Upper lobe of left lung (tissue), 6 donors: ENCODE data around the gene ENKUR. TPM values are rescaled to one million over a fixed set of nuclear protein-coding genes. Genes with fewer than 3 reads are reported as not detected.

Experiments
- ATAC-seq, 2 donors: fragments of 200-7000 bp; cut with Tn5 transposase; one replicate each; pipeline ENCODE4 v1.9.1; 2022; ENCODE audit warnings: mild to moderate bottlenecking in 2 of 2, moderate library complexity in 2 of 2; ENCODE audit not compliant: low FRiP score in 2 of 2
- DNase-seq, 2 donors: peaks; one replicate each; pipeline ENCODE4 v3.0.0-alpha.2; 2019 to 2020
- H3K27ac ChIP-seq, 4 donors: fragments of 200-600 bp; sonication (generic); one replicate each; pipeline ENCODE4 v1.5.1; 2016 to 2019
- H3K27me3 ChIP-seq, 4 donors: fragments of 200-600 bp; sonication (generic); one replicate each; pipeline ENCODE4 v1.5.1; 2017 to 2019
- H3K36me3 ChIP-seq, 4 donors: fragments of 200-600 bp; sonication (generic); one replicate each; pipeline ENCODE4 v1.5.1; 2016 to 2019
- H3K4me1 ChIP-seq, 4 donors: fragments of 200-600 bp; sonication (generic); one replicate each; pipeline ENCODE4 v1.5.1; 2018 to 2019
- H3K4me3 ChIP-seq, 4 donors: fragments of 200-600 bp; sonication (generic); one replicate each; pipeline ENCODE4 v1.5.1; 2017 to 2019; ENCODE audit warnings: mild to moderate bottlenecking in 2 of 4, moderate library complexity in 1 of 4
- H3K9me3 ChIP-seq, 4 donors: fragments of 200-600 bp; sonication (generic); one replicate each; pipeline ENCODE4 v1.5.1; 2018 to 2019
- CTCF ChIP-seq, 6 experiments: fragments of 450-650 bp in 4 of 6; fragments of 200-600 bp in 2 of 6; sonication (generic) in 2 of 6; IDR thresholded peaks; one replicate each; pipeline ENCODE4 v1.5.1; 2016 to 2019; ENCODE audit warnings: antibody characterized with exemption in 6 of 6
- EP300 ChIP-seq, 4 donors: sonication (generic); formaldehyde crosslinking; IDR thresholded peaks; one replicate each; pipeline ENCODE4 v1.5.1; 2017; ENCODE audit warnings: antibody characterized with exemption in 4 of 4, control low read depth in 2 of 4
- POLR2A ChIP-seq, 4 donors: fragments of 450-650 bp; IDR thresholded peaks; one replicate each; pipeline ENCODE4 v1.5.1; 2016 to 2017; ENCODE audit warnings: antibody characterized with exemption in 4 of 4, mild to moderate bottlenecking in 2 of 4
- POLR2AphosphoS5 ChIP-seq, 2 donors: sonication (generic); formaldehyde crosslinking; IDR thresholded peaks; one replicate each; pipeline ENCODE4 v1.5.1; 2017; ENCODE audit warnings: antibody characterized with exemption in 2 of 2
- WGBS, 2 donors: methylation state at CpG; one replicate each; pipeline ENCODE4 v1.1.5; 2017 to 2018; 5-methylcytosine and 5-hydroxymethylcytosine counted together
- total RNA-seq, 6 donors: library from RNA; depleted of rRNA in 4 of 6; stranded (reverse); fragments of >200 nt in 4 of 6; gene quantifications; one replicate each; pipeline versions ENCODE4 v1.1.0 to v1.2.1, GENCODE V29; 2016 to 2021
- donor health status: DM: no; HTN: no; CAD: no; lungs with moderate emphysema.
- donor health status: DM: no; HTN: yes; CAD: no; lungs with severe emphysema.

ENKUR gene
- total RNA-seq, 6 donors from 2014 or later: 0.31 to 18.1 (median 4.0) TPM

- H3K27ac ChIP-seq: no peak overlapping the region
- no peaks in the 10 kb centered on the region for H3K9me3 ChIP-seq
- H3K27me3 ChIP-seq: no peaks in the 10 kb centered on the region
- DNase-seq: no peak
- H3K4me3 ChIP-seq: no peak overlapping the region
- H3K4me1 ChIP-seq: no peaks in the 10 kb centered on the region
- H3K36me3 ChIP-seq: no peaks in the 10 kb centered on the region
- TF ChIP-seq EP300 (IDR thresholded peaks at IDR 0.05): no peak
- no peak for TF ChIP-seq POLR2AphosphoS5 (IDR thresholded peaks at IDR 0.05)
- no peak for TF ChIP-seq CTCF (IDR thresholded peaks at IDR 0.05)
- no peak for TF ChIP-seq POLR2A (IDR thresholded peaks at IDR 0.05)
- 88 to 90% methylated on average over 5 of the region's 5 CpGs for WGBS, 2 donors
- ATAC-seq: peak in 1 of 2 donors; percentile 36
Observed at GRCh38 chr10:24966962-24967481, 48.9 kb downstream of the ENKUR start.

GRCh38 chr10:24965051-24965450, 50.9 kb downstream of the ENKUR start:
- DNase-seq: no peak
- Histone ChIP-seq H3K9me3 (no peaks in the 10 kb centered on the region), H3K27me3 (no peaks in the 10 kb centered on the region), H3K27ac (no peak overlapping the region), H3K4me1 (no peaks in the 10 kb centered on the region), H3K4me3 (no peak overlapping the region), H3K36me3 (no peaks in the 10 kb centered on the region)
- 78 to 83% methylated on average over 3 of the region's 3 CpGs for WGBS, 2 donors
- no peak for ATAC-seq
- TF ChIP-seq POLR2AphosphoS5 (IDR thresholded peaks at IDR 0.05) (no peak), CTCF (IDR thresholded peaks at IDR 0.05) (no peak), POLR2A (IDR thresholded peaks at IDR 0.05) (no peak), EP300 (IDR thresholded peaks at IDR 0.05) (no peak)

GRCh38 chr10:24963521-24964041, 52.4 kb downstream of the ENKUR start:
- WGBS, 2 donors: 71 to 82% methylated on average over 5 of the region's 5 CpGs
- no peaks in the 10 kb centered on the region for H3K27me3 ChIP-seq
- H3K4me1 ChIP-seq: no peaks in the 10 kb centered on the region
- H3K4me3 ChIP-seq: no peak overlapping the region
- H3K27ac ChIP-seq: no peak overlapping the region
- TF ChIP-seq POLR2AphosphoS5 (IDR thresholded peaks at IDR 0.05) (no peak), POLR2A (IDR thresholded peaks at IDR 0.05) (no peak), CTCF (IDR thresholded peaks at IDR 0.05) (no peak), EP300 (IDR thresholded peaks at IDR 0.05) (no peak)
- no peak for ATAC-seq
- no peaks in the 10 kb centered on the region for H3K9me3 ChIP-seq
- no peaks in the 10 kb centered on the region for H3K36me3 ChIP-seq
- DNase-seq: no peak

- Histone ChIP-seq H3K4me1 (no peaks in the 10 kb centered on the region), H3K4me3 (no peak overlapping the region), H3K9me3 (no peaks in the 10 kb centered on the region), H3K27ac (no peak overlapping the region), H3K36me3 (no peaks in the 10 kb centered on the region), H3K27me3 (no peaks in the 10 kb centered on the region)
- ATAC-seq (no peak), DNase-seq (no peak)
- WGBS, 2 donors: 73 to 95% methylated on average over 3 of the region's 3 CpGs
- no peak for TF ChIP-seq POLR2AphosphoS5 (IDR thresholded peaks at IDR 0.05)
- TF ChIP-seq CTCF (IDR thresholded peaks at IDR 0.05): no peak
- TF ChIP-seq EP300 (IDR thresholded peaks at IDR 0.05): no peak
- no peak for TF ChIP-seq POLR2A (IDR thresholded peaks at IDR 0.05)
Observed at GRCh38 chr10:24962995-24963394, 53.0 kb downstream of the ENKUR start.

- DNase-seq (no peak), ATAC-seq (no peak)
- no peaks in the 10 kb centered on the region for H3K9me3 ChIP-seq
- H3K4me3 ChIP-seq: no peak overlapping the region
- H3K36me3 ChIP-seq: no peaks in the 10 kb centered on the region
- H3K27ac ChIP-seq: no peak overlapping the region
- no peaks in the 10 kb centered on the region for H3K27me3 ChIP-seq
- 93 to 94% methylated on average over 4 of the region's 4 CpGs for WGBS, 2 donors
- H3K4me1 ChIP-seq: no peaks in the 10 kb centered on the region
- TF ChIP-seq EP300 (IDR thresholded peaks at IDR 0.05) (no peak), CTCF (IDR thresholded peaks at IDR 0.05) (no peak), POLR2A (IDR thresholded peaks at IDR 0.05) (no peak), POLR2AphosphoS5 (IDR thresholded peaks at IDR 0.05) (no peak)
Observed at GRCh38 chr10:24961582-24961981, 54.4 kb downstream of the ENKUR start.
